ENCODE data around the gene PIK3IP1.

PIK3IP1 gene, protein sequence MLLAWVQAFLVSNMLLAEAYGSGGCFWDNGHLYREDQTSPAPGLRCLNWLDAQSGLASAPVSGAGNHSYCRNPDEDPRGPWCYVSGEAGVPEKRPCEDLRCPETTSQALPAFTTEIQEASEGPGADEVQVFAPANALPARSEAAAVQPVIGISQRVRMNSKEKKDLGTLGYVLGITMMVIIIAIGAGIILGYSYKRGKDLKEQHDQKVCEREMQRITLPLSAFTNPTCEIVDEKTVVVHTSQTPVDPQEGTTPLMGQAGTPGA

DNA sequence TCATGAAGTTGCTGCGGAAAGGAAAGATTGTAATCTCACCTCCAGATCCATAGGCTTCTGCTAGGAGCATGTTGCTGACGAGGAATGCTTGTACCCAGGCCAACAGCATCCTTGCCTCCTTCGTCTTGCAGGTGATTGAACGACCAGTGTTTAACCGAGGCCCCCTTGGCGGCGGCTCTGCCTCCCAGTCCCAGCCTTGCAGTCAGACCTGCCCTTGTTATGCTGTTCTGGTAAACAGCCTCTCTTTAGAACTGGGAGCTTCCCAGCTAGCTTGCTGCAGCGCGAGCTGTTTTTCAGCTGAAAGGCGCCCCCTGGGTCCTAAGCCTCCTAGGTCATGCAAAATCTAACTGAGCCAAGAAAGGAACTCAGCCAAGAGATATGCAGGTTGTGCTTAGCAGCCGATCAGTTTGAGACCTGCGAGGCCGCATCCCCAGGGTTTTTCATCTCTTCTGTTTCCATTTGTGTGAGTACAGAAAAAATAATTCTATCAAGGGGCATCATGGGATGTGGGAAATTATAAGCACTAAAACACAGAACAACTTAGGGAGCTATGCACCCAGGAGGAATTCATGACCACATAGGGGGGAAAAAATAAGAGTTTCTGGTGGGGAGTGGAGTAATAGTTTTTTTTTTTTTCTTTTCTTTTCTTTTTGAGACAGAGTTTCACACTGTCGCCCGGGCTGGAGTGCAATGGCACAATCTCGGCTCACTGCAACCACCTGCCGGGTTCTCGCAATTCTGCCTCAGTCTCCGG is at the start of gene PIK3IP1:
Gene PIK3IP1 (minus strand): TSS at position 253 of the 754 bp plus-strand sequence. CDS start 144 bp downstream, at position 109.
- TF ChIP-seq JUND (IDR thresholded peaks at IDR 0.05; ENCODE audit: low read depth), result no peak
- in situ Hi-C loops (cut with HindIII; ENCODE audit: low pct_unique_long_range_greater_than_20kb, low sequenced_read_pairs), result no loop called here
- DNase-seq (ENCODE audit: low read depth in 1 of 2, low spot score in 1 of 2), result peak in 1 of 2 experiments; percentile 72

DNA sequence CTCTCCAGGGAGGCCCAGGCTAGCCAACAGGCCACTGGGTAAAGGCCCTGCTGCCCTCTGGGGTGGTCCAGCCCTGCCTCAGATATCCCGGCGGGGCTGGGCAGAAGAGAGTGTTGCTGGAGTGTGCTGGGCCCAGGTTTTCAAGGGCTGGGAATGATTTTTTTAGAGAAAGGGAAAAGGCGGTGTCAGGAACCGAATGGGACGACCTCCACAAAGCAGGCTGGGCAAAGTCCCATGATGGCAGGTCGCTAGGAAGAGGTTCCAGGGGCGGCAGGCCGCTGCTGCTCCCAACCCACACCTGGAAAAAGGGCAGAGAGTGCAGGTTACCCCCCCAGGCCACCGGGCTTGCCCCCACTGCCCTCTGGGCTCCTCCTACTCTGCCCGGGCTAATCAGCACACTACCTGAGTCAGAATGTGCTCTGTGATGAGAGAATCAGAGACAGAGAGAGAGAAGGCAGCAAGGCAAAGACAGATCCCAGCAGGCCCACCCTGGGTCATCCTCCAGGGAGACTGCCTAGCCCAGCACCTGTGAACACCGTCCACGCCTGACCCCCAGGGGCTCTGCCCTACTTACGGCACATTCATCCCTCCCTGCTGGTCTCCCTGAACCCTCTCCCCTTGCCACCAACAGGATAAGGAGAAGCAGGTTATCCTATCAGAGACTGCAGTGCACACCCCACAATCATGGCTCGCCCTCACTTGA is 49.2 kb upstream of the PIK3IP1 start:
- DNase-seq (ENCODE audit: low read depth in 1 of 2, low spot score in 1 of 2), result no peak
- in situ Hi-C loops (cut with HindIII; ENCODE audit: low pct_unique_long_range_greater_than_20kb, low sequenced_read_pairs), result no loop called here
- TF ChIP-seq JUND (IDR thresholded peaks at IDR 0.05; ENCODE audit: low read depth), result no peak

DNA sequence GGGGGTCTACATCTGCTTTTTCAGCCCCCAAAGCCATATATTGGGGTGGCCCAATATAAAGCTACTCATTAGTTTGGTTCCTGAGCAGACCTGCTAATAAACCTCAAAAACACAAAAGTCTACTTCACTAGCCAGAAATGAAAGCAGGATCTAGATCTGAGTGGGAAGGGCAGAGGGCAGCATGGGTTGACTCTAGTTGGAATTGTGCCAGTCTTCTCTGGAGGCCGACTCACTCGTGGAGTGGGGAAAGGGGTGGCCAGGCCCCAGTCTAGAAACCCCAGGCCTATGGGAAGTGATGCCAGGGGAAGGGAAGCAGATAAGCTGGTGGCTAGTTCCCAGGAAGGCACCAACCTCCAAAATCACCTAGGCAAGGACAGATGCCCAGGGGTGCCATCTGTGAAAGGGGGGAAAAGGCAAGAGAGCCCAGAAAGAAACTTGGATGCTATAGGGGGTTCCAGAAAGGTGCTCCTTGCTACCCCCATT is 48.5 kb upstream of the PIK3IP1 start:
- DNase-seq (ENCODE audit: low read depth in 1 of 2, low spot score in 1 of 2), result no peak
- TF ChIP-seq JUND (IDR thresholded peaks at IDR 0.05; ENCODE audit: low read depth), result no peak
- in situ Hi-C loops (cut with HindIII; ENCODE audit: low pct_unique_long_range_greater_than_20kb, low sequenced_read_pairs), result no loop called here

DNA sequence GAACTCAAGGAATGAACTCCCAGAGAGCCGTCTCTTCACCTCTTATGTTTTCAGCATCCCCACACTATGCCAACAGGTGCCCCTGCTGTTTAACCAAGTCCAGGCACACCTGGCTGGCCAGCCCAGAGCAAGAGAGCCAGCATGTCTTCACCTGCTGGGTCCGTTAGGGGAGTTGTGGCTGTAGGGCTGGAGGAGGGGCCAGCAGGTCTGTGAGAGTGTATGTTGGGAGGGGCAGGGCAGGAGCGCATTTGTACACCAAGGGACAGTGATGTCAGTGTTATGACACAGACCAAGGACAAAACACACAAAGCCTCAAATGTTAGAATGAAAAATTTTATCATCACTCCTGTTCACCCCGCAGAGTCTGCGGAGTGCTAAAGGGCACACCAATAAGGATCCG is 48.1 kb upstream of the PIK3IP1 start:
- no peak for TF ChIP-seq JUND (IDR thresholded peaks at IDR 0.05; ENCODE audit: low read depth)
- DNase-seq (ENCODE audit: low read depth in 1 of 2, low spot score in 1 of 2), result no peak
- in situ Hi-C loops (cut with HindIII; ENCODE audit: low pct_unique_long_range_greater_than_20kb, low sequenced_read_pairs), result no loop called here

DNA sequence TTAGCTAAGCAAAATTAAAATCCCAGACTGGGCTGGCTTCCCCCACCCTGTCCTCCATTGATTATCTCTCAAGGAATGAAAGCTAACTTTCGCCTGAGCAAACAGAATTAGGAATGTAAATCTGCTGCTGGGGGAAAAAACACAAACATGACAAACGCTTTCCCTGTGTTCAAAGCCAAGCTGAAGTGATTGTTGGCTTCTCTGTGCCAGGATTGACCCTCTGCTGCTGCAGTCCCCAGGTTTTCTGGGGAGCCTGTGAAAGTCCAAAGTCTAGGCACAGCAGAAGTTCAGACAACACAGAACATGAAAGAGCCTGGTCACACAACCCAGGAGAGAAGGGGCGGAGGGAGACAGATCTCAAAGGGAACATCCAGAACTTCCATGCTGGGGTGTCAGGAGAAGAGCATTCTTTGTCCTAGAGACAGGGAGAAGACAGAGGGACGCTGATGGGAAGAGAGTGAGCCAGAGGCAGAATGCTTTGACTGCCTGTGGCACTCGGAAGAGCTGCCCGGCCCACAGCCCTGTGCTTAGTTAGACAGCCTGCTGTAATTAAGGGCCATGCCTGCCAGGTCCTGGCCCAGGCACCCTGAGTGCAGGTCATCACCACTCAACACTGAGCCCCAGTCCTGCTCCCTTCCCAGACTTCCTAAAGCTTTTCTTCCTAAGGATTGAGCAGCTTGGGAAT is 47.0 kb upstream of the PIK3IP1 start:
- no peak for DNase-seq (ENCODE audit: low read depth in 1 of 2, low spot score in 1 of 2)
- no peak for TF ChIP-seq JUND (IDR thresholded peaks at IDR 0.05; ENCODE audit: low read depth)
- in situ Hi-C loops (cut with HindIII; ENCODE audit: low pct_unique_long_range_greater_than_20kb, low sequenced_read_pairs), result no loop called here

DNA sequence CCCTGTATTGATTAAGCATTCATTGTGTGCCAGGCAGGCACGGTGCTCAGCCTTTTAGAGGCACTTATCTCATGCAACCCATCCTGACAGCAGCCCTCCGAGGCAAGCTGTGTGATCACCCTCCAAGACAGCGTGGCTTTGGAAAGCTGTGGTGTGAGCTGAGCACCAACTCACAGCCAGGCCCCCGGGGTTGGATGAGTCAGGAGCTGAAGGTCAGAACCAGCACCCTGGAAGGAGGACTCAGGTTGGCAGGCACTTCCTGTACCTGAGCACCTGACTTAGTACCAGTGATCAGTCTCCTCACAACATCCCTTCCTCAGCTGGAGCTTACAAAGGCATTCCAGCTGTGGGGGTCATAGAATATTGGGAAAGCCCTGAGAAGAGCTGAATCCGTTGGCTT is 44.9 kb upstream of the PIK3IP1 start:
- in situ Hi-C loops (cut with HindIII; ENCODE audit: low pct_unique_long_range_greater_than_20kb, low sequenced_read_pairs), result no loop called here
- no peak for TF ChIP-seq JUND (IDR thresholded peaks at IDR 0.05; ENCODE audit: low read depth)
- no peak for DNase-seq (ENCODE audit: low read depth in 1 of 2, low spot score in 1 of 2)

DNA sequence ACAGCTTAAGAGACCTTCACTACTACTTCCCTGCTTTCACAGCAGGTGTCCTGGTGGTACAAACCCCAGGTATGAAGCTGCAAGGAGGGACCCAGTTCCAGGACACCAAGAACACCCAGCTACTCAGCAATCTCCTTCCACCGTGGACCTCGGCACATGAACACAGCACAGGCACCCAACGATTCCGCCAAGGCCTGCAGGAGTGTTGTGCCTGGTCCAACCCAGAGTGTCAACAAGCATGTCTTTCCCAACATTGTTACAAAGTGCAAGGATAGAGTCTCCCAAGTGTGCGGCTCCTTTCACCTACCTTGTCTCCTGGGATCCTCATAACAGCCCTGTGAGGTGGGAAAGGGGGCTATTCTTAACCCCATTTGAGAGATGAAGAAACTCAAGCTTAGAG is 42.0 kb upstream of the PIK3IP1 start:
- DNase-seq (ENCODE audit: low read depth in 1 of 2, low spot score in 1 of 2), result no peak
- in situ Hi-C loops (cut with HindIII; ENCODE audit: low pct_unique_long_range_greater_than_20kb, low sequenced_read_pairs), result no loop called here
- no peak for TF ChIP-seq JUND (IDR thresholded peaks at IDR 0.05; ENCODE audit: low read depth)

DNA sequence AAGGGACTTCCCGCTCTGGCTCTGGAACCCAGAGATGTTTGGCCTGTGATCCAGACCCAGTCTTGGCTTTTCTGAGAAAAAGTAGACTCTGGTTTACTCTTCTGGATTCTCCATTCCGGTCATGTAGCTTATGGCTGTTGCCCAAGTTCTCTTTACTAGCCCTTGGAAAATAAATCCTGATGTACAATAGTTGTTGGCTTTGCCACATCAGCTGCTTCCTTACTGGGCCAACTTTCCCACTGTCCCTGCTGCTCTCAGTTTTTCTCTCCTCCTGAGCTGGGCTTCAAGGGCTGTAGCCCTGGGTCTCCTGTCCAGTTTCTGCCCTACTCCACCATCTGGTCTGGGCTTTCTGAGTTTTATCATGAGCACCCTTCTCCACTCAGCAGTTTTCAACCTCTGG is 41.4 kb upstream of the PIK3IP1 start:
- DNase-seq (ENCODE audit: low read depth in 1 of 2, low spot score in 1 of 2), result no peak
- in situ Hi-C loops (cut with HindIII; ENCODE audit: low pct_unique_long_range_greater_than_20kb, low sequenced_read_pairs), result no loop called here
- no peak for TF ChIP-seq JUND (IDR thresholded peaks at IDR 0.05; ENCODE audit: low read depth)

DNA sequence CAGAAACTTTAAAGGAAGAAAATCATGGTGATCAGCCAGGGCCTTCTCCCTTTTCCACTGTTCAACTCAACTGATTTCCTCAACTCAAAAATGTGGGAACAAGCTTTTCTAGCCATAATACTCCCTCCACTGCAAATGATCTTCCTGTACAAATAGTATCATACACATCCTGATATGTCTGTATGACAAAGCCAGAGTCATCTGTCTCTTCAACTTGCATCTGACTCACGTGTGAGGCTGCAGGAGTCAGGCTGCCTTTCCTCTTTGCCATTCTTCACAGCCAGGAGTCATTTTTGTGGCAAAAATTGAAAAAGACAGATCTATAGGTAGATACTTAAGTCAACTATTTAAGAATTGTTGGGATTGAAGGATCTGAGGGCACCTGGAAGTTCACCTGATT is 40.6 kb upstream of the PIK3IP1 start:
- no peak for DNase-seq (ENCODE audit: low read depth in 1 of 2, low spot score in 1 of 2)
- TF ChIP-seq JUND (IDR thresholded peaks at IDR 0.05; ENCODE audit: low read depth), result no peak
- in situ Hi-C loops (cut with HindIII; ENCODE audit: low pct_unique_long_range_greater_than_20kb, low sequenced_read_pairs), result no loop called here

DNA sequence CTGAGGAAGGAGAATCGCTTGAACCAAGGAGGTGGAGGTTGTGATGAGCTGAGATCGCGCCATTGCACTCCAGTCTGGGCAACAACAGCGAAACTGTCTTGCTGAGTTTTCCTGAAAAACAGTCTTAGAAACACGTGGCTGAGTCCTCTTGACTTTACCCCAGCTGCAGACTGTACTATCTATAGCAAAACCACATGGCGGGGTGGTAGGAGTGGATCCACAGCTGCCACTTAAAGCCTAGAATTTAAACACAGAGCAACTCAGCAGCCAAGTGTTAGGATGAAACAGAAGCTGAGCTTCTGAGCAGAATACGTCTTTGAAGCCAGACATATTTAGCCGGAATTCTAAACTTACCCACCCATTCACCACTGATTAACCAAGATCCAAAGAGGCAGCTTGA is 39.7 kb upstream of the PIK3IP1 start:
- no peak for DNase-seq (ENCODE audit: low read depth in 1 of 2, low spot score in 1 of 2)
- TF ChIP-seq JUND (IDR thresholded peaks at IDR 0.05; ENCODE audit: low read depth), result no peak
- in situ Hi-C loops (cut with HindIII; ENCODE audit: low pct_unique_long_range_greater_than_20kb, low sequenced_read_pairs), result no loop called here

DNA sequence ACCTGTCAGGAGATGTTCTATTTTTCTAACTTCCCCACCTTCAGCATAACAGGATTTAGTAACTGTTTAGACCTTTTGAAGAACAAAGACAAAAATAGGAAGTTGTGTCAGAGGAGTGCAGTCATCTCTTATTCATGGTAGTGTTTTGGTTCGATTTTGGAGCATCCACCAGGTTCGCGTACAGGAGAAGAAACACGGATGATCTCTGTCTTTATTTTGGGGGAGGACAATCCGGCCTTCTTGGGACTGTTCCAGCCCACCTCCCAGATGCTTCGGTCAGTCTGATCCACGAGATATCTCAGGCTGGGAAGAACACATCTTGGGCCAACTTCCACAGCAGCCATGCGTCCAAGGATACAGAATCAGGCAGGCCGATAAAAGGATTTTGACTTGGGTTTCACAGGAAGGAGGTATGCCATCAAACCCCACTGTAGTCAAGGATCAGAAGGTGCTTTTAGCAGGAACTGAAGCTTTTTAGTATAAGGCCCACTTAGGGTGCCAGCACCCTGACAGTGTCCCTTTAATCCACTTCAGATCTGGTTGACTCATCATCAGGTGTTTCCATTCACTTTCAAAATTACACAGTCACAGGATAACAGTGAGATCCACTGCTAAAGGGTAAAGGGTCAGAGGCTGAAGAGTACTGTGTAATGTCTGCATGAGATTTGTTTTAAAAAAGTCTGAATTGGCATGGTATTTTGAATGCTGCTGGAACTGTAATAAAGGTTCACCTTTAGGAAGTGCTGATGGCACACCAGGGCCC is 37.3 kb upstream of the PIK3IP1 start:
- no peak for TF ChIP-seq JUND (IDR thresholded peaks at IDR 0.05; ENCODE audit: low read depth)
- no peak for DNase-seq (ENCODE audit: low read depth in 1 of 2, low spot score in 1 of 2)
- in situ Hi-C loops (cut with HindIII; ENCODE audit: low pct_unique_long_range_greater_than_20kb, low sequenced_read_pairs), result no loop called here

DNA sequence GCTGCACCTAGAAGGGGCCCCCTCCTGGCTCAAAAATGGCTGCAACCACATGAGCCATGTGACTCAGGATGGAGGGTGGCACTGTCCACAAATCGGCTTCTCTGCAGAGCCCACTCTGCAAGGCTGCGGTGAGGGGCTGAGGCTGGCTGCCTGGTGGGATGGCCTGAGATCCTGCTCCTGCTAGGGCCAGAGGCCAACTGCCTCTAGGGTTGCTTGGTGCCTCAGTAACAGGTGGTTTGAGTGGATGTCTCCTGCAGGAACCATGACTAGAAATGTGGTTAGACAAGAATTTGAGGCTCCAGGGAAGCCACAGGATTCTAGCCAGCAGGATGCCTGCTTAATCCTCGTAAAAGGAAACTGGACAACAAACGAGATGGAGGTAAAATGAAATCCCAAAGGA is 36.7 kb upstream of the PIK3IP1 start:
- peak in 1 of 2 experiments; percentile 77 for DNase-seq (ENCODE audit: low read depth in 1 of 2, low spot score in 1 of 2)
- in situ Hi-C loops (cut with HindIII; ENCODE audit: low pct_unique_long_range_greater_than_20kb, low sequenced_read_pairs), result no loop called here
- no peak for TF ChIP-seq JUND (IDR thresholded peaks at IDR 0.05; ENCODE audit: low read depth)
